ENCODE results near the gene CERKL. TPM values are rescaled to one million over a fixed set of nuclear protein-coding genes. Genes with fewer than 3 reads are reported as not detected.

The CERKL gene
- total RNA-seq, 1 donor from 2014 or later, result not detected

DNA sequence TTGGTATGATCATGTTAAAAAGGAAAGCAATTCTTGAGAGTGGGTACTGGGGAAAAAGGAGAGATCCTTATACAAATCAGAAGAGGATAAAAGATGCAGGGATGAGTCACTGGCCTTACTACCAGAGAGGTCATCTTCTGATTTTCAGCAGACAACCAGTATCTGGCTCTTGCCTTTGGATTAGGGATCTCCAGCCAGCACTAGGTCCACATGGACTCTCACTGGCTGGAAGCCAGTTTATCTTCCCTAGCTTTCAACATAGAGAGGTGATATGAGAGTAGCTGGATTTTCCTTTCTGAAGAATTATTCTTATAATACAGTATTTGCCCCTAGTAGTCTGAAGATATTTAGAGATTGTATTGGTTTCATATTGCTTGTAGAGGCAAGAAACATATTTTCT lies 30.2 kb downstream of the CERKL start:
- H3K4me1 Mint-ChIP-seq (ENCODE audit: unreplicated experiment), result no peaks in the 10 kb centered on the region
- TF ChIP-seq, protein P1, sequence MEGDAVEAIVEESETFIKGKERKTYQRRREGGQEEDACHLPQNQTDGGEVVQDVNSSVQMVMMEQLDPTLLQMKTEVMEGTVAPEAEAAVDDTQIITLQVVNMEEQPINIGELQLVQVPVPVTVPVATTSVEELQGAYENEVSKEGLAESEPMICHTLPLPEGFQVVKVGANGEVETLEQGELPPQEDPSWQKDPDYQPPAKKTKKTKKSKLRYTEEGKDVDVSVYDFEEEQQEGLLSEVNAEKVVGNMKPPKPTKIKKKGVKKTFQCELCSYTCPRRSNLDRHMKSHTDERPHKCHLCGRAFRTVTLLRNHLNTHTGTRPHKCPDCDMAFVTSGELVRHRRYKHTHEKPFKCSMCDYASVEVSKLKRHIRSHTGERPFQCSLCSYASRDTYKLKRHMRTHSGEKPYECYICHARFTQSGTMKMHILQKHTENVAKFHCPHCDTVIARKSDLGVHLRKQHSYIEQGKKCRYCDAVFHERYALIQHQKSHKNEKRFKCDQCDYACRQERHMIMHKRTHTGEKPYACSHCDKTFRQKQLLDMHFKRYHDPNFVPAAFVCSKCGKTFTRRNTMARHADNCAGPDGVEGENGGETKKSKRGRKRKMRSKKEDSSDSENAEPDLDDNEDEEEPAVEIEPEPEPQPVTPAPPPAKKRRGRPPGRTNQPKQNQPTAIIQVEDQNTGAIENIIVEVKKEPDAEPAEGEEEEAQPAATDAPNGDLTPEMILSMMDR (IDR thresholded peaks at IDR 0.05), result no peak
- DNase-seq (ENCODE audit: extremely low spot score, unreplicated experiment), result no peak

DNA sequence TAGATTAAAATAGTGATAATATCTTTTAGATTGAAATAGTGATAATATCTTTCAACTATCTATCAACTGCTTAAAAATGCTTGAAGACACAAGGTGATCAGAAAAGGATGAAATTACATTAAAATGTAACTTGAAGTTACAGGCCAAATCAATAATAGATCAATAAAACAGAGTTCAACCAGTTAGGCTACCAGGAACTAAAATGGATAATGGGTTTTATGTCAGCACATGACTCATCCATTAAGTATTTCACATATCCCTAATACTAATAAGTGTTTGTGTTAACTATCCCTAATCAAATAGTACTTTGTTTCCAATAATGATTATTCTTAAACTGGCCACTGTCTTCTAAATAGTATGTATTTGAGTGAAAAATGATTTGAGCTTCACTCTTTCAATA lies 33.7 kb downstream of the CERKL start:
- H3K9me3 Mint-ChIP-seq (ENCODE audit: unreplicated experiment), result no peaks in the 10 kb centered on the region
- H3K27ac Mint-ChIP-seq (ENCODE audit: unreplicated experiment), result no peak overlapping the region
- DNase-seq (ENCODE audit: extremely low spot score, unreplicated experiment), result no peak
- no peaks in the 10 kb centered on the region for H3K36me3 Mint-ChIP-seq (ENCODE audit: unreplicated experiment)
- H3K4me3 Mint-ChIP-seq (ENCODE audit: unreplicated experiment), result no peak overlapping the region
- peaks cover 47% of the 10 kb centered on the region for H3K27me3 Mint-ChIP-seq (ENCODE audit: unreplicated experiment)
- TF ChIP-seq, protein P1 (IDR thresholded peaks at IDR 0.05), result no peak
- no peaks in the 10 kb centered on the region for H3K4me1 Mint-ChIP-seq (ENCODE audit: unreplicated experiment)

More for the DNA sequence above, 30.2 kb downstream of the CERKL start:
- Mint-ChIP-seq H3K4me3 (ENCODE audit: unreplicated experiment) (no peak overlapping the region), H3K36me3 (ENCODE audit: unreplicated experiment) (no peaks in the 10 kb centered on the region), H3K9me3 (ENCODE audit: unreplicated experiment) (no peaks in the 10 kb centered on the region), H3K27me3 (ENCODE audit: unreplicated experiment) (peaks cover 58% of the 10 kb centered on the region), H3K27ac (ENCODE audit: unreplicated experiment) (no peak overlapping the region)

DNA sequence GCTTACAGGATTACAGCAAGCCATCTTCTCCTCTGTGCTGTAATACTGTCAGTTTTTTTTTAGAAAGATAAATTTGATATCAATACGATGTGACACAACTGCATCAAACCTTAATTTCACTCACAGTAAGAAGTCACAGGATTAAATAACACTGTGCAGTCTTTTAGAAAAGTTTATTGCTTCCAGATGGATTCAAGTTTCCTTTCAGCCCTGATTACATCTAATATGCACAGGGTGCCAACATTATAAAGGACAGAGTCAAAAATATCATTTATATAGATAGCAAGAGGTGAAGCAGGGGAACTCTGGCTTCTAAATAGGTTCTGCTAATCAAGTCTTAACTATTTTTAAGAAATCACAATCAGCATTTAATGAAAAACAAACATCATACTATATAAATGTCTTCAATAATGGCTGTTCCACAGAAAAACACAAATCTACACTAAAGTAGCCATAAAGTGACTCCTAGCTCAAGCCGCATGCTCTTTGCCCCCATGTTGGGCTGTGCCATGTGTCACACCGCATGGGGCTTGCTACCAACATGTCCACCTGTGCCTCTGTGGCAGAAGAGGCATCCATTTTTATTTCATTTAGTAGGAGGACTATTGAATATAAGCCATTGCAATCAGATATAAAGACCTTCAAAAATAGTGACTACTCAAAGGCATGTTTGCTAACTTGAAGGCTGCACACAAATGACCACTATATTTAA lies 35.0 kb downstream of the CERKL start:
- no peaks in the 10 kb centered on the region for H3K36me3 Mint-ChIP-seq (ENCODE audit: unreplicated experiment)
- H3K27ac Mint-ChIP-seq (ENCODE audit: unreplicated experiment), result no peak overlapping the region
- no peaks in the 10 kb centered on the region for H3K4me1 Mint-ChIP-seq (ENCODE audit: unreplicated experiment)
- no peak for DNase-seq (ENCODE audit: extremely low spot score, unreplicated experiment)
- H3K4me3 Mint-ChIP-seq (ENCODE audit: unreplicated experiment), result no peak overlapping the region
- TF ChIP-seq, protein P1 (IDR thresholded peaks at IDR 0.05), result no peak
- H3K27me3 Mint-ChIP-seq (ENCODE audit: unreplicated experiment), result peaks cover 38% of the 10 kb centered on the region
- no peaks in the 10 kb centered on the region for H3K9me3 Mint-ChIP-seq (ENCODE audit: unreplicated experiment)

DNA sequence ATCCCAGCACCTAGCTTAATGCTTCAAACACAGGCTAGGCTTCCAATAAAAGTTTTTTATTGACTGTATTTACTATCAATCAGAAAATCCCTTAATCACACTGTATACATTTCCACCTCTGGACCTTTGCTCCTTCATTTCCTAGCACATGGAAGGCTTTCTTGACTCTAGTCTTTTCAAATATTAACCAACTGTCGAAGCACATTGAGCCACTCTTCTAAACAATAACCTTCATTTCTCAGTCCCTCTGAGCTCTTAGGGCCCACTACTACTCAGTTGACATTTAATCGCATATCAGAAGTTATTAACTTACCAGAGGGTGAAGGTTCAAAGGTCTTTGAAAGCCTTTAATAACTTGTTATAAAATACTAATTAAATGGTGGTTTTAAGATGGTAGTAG lies 37.4 kb downstream of the CERKL start:
- no peak overlapping the region for H3K4me3 Mint-ChIP-seq (ENCODE audit: unreplicated experiment)
- no peaks in the 10 kb centered on the region for H3K4me1 Mint-ChIP-seq (ENCODE audit: unreplicated experiment)
- no peaks in the 10 kb centered on the region for H3K36me3 Mint-ChIP-seq (ENCODE audit: unreplicated experiment)
- DNase-seq (ENCODE audit: extremely low spot score, unreplicated experiment), result no peak
- no peak overlapping the region for H3K27ac Mint-ChIP-seq (ENCODE audit: unreplicated experiment)
- H3K9me3 Mint-ChIP-seq (ENCODE audit: unreplicated experiment), result no peaks in the 10 kb centered on the region
- peaks cover 34% of the 10 kb centered on the region for H3K27me3 Mint-ChIP-seq (ENCODE audit: unreplicated experiment)
- TF ChIP-seq, protein P1 (IDR thresholded peaks at IDR 0.05), result no peak

DNA sequence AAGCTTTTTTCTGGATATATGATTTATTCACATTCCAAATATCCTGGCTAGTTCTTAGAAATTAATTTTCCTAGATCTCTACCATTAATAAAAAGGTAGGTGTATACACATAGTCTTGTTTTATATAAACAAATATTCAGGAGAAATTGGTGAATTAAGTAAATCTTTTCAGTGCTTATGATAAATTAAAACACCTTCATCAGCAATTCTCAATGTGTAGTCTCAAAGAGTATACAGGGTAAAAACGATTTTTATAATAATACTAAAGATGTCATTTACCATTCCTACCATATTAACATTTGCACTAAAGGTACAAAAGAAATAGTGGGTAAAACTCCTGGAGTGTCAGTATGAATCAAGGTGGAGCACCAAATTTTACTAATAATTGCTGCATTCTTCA lies 40.2 kb downstream of the CERKL start:
- Mint-ChIP-seq H3K4me3 (ENCODE audit: unreplicated experiment) (no peak overlapping the region), H3K27ac (ENCODE audit: unreplicated experiment) (no peak overlapping the region), H3K36me3 (ENCODE audit: unreplicated experiment) (no peaks in the 10 kb centered on the region), H3K27me3 (ENCODE audit: unreplicated experiment) (peaks cover 26% of the 10 kb centered on the region), H3K9me3 (ENCODE audit: unreplicated experiment) (no peaks in the 10 kb centered on the region), H3K4me1 (ENCODE audit: unreplicated experiment) (no peaks in the 10 kb centered on the region)
- no peak for DNase-seq (ENCODE audit: extremely low spot score, unreplicated experiment)
- TF ChIP-seq, protein P1 (IDR thresholded peaks at IDR 0.05), result no peak

Measured in osteocyte (in vitro differentiated cells).